ENCODE results near the gene CCDC91.
"Not testable (repeated sequence)": the region's sequence is repeated elsewhere in the genome, so short reads cannot be mapped to it uniquely, and the experiment has no call there.

Gene CCDC91

DNA sequence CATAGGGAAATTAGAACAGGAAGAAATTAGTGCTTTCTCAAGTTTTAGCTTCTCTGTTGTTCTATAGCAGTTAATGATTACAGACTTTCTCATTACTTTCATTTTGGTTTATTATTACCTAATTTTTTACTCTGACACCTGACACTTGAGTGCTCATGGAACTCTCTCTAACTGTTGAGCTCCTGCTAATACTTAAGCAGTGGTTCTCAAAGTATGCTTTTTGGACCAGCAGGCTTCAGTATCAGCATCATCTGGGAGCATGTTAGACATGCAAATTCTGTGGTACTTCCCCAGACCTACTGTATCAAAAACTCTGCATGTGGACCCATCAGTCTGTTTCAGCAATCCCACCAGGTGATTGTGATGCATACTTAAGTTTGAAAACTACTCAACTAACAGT, 235.3 kb downstream of the CCDC91 start:
- no peak for DNase-seq (ENCODE audit: insufficient read length, low spot score)
- peak; percentile 20 for FAIRE-seq
- no peak for TF ChIP-seq POLR2A (IDR thresholded peaks at IDR 0.05; ENCODE audit: low read depth, low read length)

DNA sequence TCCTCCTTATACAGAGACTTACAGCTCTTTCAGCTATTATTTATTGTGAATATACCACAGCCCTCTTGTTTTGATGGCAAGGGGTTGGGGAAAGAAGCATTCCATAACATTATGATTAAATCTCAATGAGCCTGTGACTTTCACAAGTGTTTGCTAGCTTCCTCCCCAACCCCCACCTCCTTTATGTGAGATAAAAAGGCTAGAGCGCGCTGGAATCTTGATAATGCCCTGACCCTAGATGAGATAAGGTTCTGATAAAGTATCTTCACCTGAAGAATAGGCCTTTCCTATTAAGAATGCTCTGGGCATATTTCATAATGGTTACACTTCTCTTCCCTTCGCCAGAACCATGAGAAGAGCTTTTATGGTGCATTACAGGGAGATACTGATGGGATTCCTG, 236.8 kb downstream of the CCDC91 start:
- FAIRE-seq (no peak), DNase-seq (ENCODE audit: insufficient read length, low spot score) (no peak)
- TF ChIP-seq POLR2A (IDR thresholded peaks at IDR 0.05; ENCODE audit: low read depth, low read length): no peak

DNA sequence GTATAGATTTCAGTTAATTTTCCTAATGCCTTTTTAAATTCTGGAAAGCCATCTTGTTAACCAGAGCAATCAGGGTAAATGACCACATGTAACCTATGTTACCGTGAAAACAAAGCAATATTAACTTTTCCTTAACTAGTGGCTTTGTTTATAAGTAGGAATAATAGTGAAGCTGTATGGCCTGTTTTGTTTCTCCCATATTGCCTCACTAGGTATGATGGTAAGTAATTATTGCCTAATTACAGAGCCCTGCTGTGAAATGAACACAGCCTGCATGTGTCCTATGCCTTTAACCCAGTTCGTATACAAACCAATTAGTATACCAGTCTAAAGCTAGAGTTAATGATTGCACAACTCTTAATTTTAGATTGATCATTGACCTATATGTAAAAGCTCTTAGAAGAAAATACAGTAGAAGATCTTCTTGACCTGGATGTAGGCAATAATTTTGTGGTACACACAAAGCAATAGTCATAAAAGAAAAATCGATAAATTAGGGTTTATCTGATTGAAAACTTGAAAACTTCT, 249.9 kb downstream of the CCDC91 start:
- no peak for FAIRE-seq
- no peak for TF ChIP-seq POLR2A (IDR thresholded peaks at IDR 0.05; ENCODE audit: low read depth, low read length)

DNA sequence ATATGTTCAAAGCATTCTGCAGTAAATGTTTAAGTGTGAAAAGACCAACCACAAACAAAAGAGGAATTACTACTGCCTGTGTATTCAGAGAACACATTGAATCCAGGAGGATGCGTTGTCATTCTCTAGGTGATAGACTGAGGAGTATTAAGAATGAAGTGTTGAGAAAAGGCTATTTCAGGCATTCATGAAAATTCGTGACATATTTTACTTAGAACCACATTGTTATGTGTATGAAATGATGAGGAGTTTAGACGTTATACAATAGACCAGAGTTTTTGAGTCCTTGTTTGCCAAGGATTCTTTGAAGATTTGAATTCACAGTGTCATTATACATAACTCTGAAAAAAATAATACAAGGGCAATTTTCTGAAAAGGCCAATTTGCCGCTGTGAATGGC, 251.8 kb downstream of the CCDC91 start:
- TF ChIP-seq POLR2A (IDR thresholded peaks at IDR 0.05; ENCODE audit: low read depth, low read length): no peak
- FAIRE-seq (no peak), DNase-seq (ENCODE audit: insufficient read length, low spot score) (no peak)

More for the DNA sequence above, 249.9 kb downstream of the CCDC91 start:
- DNase-seq (ENCODE audit: insufficient read length, low spot score): no peak

DNA sequence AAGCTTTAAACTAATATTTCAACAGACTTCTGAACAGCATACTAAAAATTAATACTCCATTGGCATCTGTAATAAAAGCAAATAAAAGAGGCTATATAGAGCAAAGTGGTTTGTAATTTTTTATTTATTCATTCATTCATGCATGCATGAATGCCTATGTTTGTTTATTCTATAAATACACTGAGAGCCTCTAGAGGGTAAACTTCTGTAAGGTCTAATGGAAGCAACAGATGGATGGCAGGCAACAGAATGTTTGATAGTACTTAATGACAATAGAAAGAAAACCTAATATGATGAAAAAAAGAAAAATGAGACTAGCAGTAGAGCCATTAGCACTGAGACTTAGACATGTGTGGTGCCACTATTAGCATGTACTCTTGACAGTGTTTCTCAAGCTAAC, 253.1 kb downstream of the CCDC91 start:
- no peak for FAIRE-seq

DNA sequence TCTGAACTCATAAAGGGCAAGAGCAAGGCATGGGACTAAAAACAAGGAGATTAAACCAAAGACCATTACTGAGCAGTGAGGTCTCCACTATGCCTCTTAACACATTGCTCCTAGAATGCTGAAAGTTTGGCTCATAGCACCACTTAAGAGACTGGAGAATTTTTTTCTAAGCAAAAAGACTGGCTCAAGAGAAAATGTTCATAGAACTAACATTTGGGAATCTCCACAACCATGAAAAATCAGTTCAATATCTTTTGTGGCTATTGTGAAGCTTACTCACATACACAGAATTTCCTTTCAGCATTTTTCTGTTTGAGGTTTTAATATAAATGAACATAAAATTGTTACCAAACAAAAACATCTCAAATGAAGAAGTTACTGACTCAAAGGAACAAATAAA, 255.8 kb downstream of the CCDC91 start:
- no peak for TF ChIP-seq POLR2A (IDR thresholded peaks at IDR 0.05; ENCODE audit: low read depth, low read length)
- FAIRE-seq: no peak
- no peak for DNase-seq (ENCODE audit: insufficient read length, low spot score)

More for the DNA sequence above, 253.1 kb downstream of the CCDC91 start:
- no peak for DNase-seq (ENCODE audit: insufficient read length, low spot score)
- no peak for TF ChIP-seq POLR2A (IDR thresholded peaks at IDR 0.05; ENCODE audit: low read depth, low read length)

DNA sequence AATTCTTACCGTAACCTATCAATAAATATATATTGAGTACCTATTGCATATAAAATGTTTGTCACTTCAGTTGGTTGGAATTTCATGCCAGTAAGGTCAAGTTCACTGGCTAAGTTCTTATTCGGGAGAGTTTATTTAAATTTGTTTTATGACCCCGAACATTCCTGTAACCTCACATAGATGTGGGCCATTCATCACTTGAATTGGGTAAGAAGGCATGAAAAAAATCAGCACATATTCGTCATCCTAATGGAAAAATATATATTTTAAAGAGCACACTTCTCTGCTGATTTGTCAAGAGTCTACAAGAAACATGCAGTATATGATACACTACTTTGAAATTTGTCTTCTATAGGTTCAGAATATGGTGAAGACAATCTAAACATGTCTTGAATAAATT, 263.4 kb downstream of the CCDC91 start:
- FAIRE-seq (no peak), DNase-seq (ENCODE audit: insufficient read length, low spot score) (no peak)
- no peak for TF ChIP-seq POLR2A (IDR thresholded peaks at IDR 0.05; ENCODE audit: low read depth, low read length)

DNA sequence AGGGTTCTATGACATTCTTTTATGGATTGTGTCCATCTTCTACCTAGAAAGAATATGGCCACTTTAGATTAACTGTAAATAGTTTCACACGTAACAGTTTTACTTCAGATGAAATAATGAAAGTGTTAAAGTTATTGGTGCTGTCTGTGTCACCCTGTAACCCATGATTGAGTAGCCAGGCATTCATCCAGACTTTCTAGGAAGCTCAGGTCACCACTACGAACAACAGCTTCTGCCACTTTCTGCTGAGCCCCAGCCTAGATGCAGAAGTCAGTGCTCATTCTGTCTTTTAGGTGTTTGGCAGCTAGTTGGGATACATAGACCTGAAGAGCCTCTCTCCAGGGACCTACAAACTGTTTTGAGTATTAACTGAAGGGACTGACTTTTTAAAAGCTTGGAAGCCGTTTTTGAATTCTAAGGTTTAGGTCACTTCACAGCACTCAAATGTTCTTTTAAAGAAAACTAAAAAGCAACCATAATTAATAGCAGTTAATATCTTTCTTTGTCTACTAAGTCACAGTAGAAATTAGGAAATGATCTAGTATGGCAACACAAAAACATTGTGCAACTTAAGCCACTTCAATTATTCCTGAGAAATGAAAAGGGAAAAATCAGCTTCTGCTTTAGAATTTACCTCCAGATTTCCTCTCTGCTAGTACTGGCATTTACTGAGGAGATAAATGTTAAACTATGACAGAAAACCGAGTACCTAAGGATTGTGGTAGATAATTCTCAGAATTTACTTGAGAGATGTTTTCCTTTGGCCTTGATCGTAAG, 266.9 kb downstream of the CCDC91 start:
- no peak for DNase-seq (ENCODE audit: insufficient read length, low spot score)
- FAIRE-seq: peak; percentile 6
- TF ChIP-seq POLR2A (IDR thresholded peaks at IDR 0.05; ENCODE audit: low read depth, low read length): no peak

DNA sequence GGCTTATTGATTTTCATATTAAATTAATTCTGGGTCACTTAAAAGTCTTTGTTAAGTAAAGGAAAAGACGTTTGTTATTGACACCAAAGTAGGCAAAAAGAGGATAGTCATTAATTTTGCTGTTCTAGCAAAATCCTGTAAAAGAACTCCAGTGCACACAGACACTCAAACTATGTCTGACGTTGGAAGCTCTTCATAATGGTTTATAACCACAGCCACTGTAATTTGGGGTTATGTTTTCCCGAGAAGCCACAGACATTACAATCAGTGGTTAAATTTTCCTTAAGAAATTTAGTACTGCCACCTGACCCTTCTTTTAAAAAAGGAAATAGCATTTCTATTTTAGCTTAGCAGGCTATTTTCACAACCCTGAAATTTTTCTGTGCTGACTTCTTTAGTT, 267.5 kb downstream of the CCDC91 start:
- TF ChIP-seq POLR2A (IDR thresholded peaks at IDR 0.05; ENCODE audit: low read depth, low read length): no peak
- FAIRE-seq: no peak
- DNase-seq (ENCODE audit: insufficient read length, low spot score): no peak

DNA sequence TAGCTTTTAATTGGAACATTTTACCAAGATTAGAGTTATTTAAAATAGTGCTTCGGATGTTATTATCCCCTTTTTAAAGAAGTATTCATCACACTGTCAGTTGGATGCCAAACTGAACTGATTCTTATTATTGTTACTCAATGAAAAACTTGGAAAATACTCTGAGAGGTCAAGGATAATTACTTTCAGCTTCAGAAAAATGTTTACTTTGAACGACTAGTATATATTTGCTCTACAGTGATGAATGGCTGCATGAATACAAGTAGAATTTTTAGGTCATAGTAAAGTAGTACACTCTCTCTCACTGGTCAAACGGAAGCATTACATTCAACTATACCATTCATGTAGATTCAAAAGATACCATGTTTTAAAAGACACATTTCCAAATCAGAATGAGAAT, 269.2 kb downstream of the CCDC91 start:
- DNase-seq (ENCODE audit: insufficient read length, low spot score) (no peak), FAIRE-seq (no peak)
- TF ChIP-seq POLR2A (IDR thresholded peaks at IDR 0.05; ENCODE audit: low read depth, low read length): no peak

DNA sequence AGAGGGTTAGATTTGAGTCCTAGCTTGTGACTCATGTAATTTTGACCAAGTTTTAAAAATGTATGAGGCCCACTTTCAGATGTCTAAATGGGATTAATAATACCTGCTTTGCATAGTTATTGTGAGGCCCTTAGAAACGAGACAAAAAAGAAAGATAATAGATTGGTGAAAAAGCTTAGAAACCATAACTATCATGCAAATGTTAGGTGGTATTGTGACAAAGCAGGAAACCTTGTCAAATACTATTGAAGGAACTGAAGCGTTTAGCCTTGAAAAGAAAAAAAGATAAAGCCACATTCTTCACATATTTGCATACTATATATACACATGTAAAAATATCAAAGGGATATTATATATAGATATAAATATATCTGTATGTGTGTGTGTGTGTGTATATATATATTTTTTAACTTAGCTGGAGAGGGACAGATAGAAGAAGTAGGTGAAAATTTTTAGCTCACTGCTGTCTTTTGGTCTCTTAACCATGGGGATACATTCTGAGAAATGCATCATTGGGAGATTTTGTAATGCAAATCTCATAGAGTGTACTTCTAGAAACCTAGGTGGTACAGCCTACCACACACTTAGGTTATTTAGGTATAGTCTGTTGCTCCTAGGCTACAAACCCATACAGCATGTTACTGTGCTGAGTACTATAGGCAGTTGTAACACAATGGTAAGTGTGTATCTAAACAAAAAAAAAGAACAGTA, 270.3 kb downstream of the CCDC91 start:
- no peak for TF ChIP-seq POLR2A (IDR thresholded peaks at IDR 0.05; ENCODE audit: low read depth, low read length)
- FAIRE-seq (no peak), DNase-seq (ENCODE audit: insufficient read length, low spot score) (no peak)

DNA sequence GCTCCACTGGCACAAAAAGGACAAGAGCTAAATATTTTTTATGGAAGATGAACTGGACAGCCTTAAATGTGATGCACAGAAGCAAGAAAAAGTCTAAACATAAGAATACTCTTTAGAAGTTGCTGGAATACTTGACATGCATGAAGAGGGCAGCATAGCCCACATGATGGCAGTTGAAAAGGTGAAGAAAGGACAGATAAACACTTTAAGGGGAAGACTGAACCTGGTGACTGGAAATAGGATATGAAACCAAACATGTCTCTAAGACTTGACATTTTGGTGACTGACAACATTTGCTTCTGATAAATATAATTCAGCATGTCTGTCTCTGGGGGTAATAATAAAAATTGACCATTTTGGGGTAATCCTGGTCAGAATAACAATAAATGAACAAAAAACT, 273.1 kb downstream of the CCDC91 start:
- no peak for DNase-seq (ENCODE audit: insufficient read length, low spot score)
- TF ChIP-seq POLR2A (IDR thresholded peaks at IDR 0.05; ENCODE audit: low read depth, low read length): no peak
- no peak for FAIRE-seq

DNA sequence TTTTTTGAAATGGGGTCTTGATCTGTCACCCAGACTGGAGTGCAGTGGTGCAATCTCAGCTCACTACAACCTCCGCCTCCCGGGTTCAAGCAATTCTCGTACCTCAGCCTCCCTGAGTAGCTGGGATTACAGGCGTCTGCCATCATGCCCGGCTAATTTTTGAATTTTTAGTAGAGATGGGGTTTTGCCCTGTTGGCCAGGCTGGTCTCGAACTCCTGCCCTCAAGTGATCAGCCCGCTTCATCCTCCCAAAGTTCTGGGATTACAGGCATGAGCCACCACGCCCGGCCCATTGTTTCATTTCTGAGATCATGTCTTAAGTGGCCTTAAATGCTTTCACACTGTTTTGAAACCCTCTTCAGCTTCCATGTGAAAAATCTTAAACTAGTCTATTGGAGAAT, 281.5 kb downstream of the CCDC91 start:
- FAIRE-seq; DNase-seq (ENCODE audit: insufficient read length, low spot score): not testable (repeated sequence)

DNA sequence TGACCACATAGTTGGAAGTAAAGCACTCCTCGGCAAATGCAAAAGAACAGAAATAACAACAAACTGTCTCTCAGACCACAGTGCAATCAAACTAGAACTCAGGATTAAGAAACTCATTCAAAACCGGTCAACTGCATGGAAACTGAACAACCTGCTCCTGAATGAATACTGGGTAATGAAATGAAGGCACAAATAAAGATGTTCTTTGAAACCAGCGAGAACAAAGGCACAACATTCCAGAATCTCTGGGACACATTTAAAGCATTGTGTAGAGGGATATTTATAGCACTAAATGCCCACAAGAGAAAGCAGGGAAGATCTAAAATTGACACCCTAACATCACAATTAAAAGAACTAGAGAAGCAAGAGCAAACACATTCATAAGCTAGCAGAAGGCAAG, 285.9 kb downstream of the CCDC91 start:
- not testable (repeated sequence) for DNase-seq (ENCODE audit: insufficient read length, low spot score); FAIRE-seq

DNA sequence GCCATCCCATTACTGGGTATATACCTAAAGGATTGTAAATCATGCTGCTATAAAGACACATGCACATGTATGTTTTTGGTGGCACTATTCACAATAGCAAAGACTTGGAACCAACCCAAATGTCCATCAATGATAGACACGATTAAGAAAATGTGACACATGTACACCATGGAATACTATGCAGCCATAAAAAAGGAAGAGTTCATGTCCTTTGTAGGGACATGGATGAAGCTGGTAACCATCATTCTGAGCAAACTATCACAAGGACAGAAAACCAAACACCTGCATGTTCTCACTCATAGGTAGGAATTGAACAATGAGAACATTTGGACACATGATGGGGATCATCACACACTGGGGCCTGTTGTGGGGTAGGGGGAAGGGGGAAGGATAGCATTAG, 288.8 kb downstream of the CCDC91 start:
- DNase-seq (ENCODE audit: insufficient read length, low spot score); FAIRE-seq: not testable (repeated sequence)
